AG09309 (cell line): ENCODE results near the gene ADK.
A peak's percentile ranks its signal among the peaks of the same experiment; 100 is the strongest.
"Not testable (repeated sequence)": the region's sequence is repeated elsewhere in the genome, so short reads cannot be mapped to it uniquely, and the experiment has no call there.

Experiments used
- DNase-seq: peaks from one replicate; pipeline ENCODE4 v3.0.0-alpha.2; 2010; ENCODE audit warnings: low read depth
- H3K4me3 ChIP-seq: 2 replicates; pipeline ENCODE4 v1.5.1; 2011; ENCODE audit warnings: mild to moderate bottlenecking, low read depth, low read length, moderate library complexity; ENCODE audit not compliant: control insufficient read depth
- TF ChIP-seq, protein P1 (sequence below): IDR thresholded peaks from 2 replicates; pipeline ENCODE4 v1.5.1; 2011; ENCODE audit warnings: mild to moderate bottlenecking, low read depth, low read length, inconsistent platforms; ENCODE audit not compliant: insufficient read depth, control insufficient read depth; ENCODE audit errors: missing control alignments

The ADK gene

DNA sequence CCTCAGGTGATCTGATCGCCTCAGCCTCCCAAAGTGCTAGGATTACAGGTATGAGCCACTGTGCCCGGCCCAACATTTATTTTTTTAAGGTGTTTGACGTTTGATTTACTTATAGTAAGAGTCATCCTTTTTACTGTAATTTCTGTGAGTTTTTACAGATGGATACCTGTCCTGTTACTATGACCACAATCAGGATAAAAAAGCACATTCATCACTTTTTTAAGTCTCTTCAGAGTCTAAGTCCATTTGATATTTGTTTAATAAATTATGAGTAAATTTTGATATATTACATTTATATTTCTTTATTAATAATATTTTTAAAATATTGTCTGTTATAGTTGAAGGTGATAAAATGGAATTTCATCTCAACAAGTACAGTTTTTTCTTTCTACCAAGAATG, 374.9 kb downstream of the ADK start:
- no peak for DNase-seq
- TF ChIP-seq, protein P1, sequence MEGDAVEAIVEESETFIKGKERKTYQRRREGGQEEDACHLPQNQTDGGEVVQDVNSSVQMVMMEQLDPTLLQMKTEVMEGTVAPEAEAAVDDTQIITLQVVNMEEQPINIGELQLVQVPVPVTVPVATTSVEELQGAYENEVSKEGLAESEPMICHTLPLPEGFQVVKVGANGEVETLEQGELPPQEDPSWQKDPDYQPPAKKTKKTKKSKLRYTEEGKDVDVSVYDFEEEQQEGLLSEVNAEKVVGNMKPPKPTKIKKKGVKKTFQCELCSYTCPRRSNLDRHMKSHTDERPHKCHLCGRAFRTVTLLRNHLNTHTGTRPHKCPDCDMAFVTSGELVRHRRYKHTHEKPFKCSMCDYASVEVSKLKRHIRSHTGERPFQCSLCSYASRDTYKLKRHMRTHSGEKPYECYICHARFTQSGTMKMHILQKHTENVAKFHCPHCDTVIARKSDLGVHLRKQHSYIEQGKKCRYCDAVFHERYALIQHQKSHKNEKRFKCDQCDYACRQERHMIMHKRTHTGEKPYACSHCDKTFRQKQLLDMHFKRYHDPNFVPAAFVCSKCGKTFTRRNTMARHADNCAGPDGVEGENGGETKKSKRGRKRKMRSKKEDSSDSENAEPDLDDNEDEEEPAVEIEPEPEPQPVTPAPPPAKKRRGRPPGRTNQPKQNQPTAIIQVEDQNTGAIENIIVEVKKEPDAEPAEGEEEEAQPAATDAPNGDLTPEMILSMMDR: no peak
- no peak overlapping the region for H3K4me3 ChIP-seq

DNA sequence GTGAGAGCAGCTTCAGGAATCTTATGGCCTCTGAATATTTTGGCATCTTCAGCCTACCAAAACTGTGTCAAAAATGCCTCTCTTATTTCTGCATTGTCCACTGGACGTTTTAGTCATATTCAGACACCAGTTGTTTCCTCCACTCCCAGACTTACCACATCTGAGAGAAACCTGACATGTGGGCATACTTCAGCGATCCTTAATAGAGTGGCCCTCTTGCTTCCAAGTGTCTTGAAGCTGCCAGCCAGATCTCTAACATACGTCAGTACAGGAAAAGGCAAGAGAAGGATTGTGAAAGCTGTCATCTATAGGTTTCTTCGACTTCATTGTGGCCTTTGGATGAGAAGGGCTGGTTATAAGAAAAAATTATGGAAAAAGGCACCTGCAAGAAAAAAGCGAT, 376.6 kb downstream of the ADK start:
- DNase-seq, H3K4me3 ChIP-seq: not testable (repeated sequence)

DNA sequence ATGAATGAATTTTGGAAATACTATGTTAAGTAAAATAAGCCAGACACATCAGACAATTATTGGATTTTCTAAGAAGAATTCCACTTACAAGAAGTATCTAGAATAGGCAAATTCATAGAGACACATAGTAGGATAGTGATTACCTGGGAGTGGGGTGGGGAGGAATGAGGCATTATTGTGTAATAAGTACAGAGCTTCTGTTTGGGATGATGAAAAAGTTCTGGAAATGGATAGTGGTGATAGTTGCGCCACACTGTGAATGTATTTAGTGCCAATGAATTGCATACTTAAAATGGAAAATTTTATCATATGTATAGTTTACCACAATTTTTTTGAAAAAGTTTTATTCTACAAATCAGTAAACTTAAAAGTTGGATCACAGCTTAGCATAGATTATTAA, 378.2 kb downstream of the ADK start:
- TF ChIP-seq, protein P1: no peak
- no peak overlapping the region for H3K4me3 ChIP-seq

DNA sequence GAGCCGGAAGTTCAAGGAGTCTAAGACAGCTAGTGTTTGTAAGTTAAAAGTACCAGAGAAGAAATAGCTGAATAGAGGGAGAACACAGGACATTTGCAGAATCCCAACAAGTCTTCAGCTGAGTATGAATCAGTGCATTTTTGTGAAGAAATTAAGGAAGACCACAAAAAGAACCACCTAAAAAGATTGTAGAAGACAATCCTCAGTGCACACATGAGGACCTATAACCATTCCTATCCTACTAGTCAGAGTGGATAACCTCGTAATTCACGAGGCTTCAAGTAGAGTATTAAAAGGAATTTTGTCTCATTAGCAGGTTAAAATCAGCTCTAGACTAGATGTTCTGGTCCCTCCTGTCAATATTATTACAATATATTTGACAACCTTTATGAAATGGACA, 380.0 kb downstream of the ADK start:
- no peak for DNase-seq
- TF ChIP-seq, protein P1: no peak
- H3K4me3 ChIP-seq: no peak overlapping the region

More for the DNA sequence above, 378.2 kb downstream of the ADK start:
- no peak for DNase-seq

DNA sequence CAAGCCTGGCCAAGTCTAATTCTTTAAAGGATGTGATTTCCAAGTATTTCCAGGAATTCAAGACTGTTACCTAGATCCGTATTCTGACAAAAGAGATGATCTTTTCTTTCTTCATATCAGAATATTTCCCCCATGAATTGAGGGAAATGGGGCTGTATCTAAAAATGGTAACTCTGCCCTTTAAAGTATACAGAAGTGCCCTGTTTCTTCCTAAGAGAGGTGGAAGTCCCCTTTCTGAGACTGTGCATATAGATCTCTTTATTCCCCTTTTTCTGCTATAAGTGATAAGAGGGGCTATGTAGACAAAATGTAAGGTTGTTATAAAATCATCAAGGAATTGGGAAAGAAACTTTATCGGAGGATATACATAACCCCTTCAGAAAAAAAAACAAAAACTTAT, 388.3 kb downstream of the ADK start:
- no peak for DNase-seq
- no peak overlapping the region for H3K4me3 ChIP-seq
- TF ChIP-seq, protein P1: no peak

DNA sequence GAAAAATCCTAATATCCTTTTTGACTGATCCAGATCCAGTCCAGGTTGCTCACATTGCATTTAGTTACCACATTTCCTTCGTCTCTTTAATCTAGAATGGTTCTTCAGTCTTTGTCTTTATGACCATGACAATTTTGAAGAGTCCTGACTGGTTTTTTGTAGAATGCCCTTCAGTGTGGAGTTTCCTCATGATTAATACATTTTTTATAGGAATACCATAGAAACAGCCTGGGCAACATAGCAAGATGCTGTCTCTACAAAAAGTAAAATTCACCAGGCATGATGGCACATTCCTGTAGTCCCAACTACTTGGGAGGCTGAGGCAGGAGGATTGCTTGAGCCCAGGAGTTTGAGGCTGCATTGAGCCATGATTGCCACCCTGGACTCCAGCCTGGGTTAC, 390.4 kb downstream of the ADK start:
- TF ChIP-seq, protein P1: no peak
- DNase-seq: no peak
- H3K4me3 ChIP-seq: no peak overlapping the region

DNA sequence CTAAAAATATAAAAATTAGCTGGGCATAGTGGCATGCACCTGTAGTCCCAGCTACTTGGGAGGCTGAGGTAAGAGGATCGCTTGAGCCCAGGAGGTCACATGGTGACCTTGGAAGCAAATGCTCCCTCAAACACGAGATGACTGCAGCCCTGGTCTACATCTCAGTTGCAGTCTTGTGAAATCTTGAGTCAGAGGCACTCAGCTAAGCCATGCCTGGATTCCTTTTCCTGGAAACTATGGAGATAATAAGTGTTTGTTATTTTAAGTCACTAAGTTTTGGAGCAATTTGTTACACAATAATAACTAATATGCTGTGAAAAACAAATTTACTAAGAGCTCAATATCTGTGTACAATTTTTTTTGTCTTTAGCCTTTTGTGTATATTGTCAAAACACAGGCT, 391.1 kb downstream of the ADK start:
- DNase-seq: peak; percentile 73
- TF ChIP-seq, protein P1: no peak
- no peak overlapping the region for H3K4me3 ChIP-seq
